Ishikawa (cell line): ENCODE results near the gene STRIP1.

Source experiments
- CEBPB ChIP-seq: IDR thresholded peaks from 2 replicates; pipeline ENCODE4 v1.6.1; 2012
- CREB1 ChIP-seq: IDR thresholded peaks from 2 replicates; pipeline ENCODE4 v1.6.1; 2012; ENCODE audit warnings: low read depth
- EP300 ChIP-seq: IDR thresholded peaks from 2 replicates; pipeline ENCODE4 v1.6.1; 2012; ENCODE audit warnings: borderline replicate concordance
- NFIC ChIP-seq: IDR thresholded peaks from 2 replicates; pipeline ENCODE4 v1.6.1; 2012
- RAD21 ChIP-seq: IDR thresholded peaks from 2 replicates; pipeline ENCODE4 v1.6.1; 2012; ENCODE audit warnings: low read depth
- TCF12 ChIP-seq: IDR thresholded peaks from 2 replicates; pipeline ENCODE4 v1.6.1; 2012; ENCODE audit warnings: low read depth
- YY1 ChIP-seq: IDR thresholded peaks from 2 replicates; pipeline ENCODE4 v1.6.1; 2012; ENCODE audit warnings: low read depth
- ZBTB7A ChIP-seq: IDR thresholded peaks from 2 replicates; pipeline ENCODE4 v1.6.1; 2012; ENCODE audit warnings: low read depth
- TF ChIP-seq, protein P1 (sequence below): IDR thresholded peaks from 2 replicates; pipeline ENCODE4 v1.6.1; 2012
- TF ChIP-seq, protein P2 (sequence below): IDR thresholded peaks from 2 replicates; pipeline ENCODE4 v1.6.1; 2012

DNA sequence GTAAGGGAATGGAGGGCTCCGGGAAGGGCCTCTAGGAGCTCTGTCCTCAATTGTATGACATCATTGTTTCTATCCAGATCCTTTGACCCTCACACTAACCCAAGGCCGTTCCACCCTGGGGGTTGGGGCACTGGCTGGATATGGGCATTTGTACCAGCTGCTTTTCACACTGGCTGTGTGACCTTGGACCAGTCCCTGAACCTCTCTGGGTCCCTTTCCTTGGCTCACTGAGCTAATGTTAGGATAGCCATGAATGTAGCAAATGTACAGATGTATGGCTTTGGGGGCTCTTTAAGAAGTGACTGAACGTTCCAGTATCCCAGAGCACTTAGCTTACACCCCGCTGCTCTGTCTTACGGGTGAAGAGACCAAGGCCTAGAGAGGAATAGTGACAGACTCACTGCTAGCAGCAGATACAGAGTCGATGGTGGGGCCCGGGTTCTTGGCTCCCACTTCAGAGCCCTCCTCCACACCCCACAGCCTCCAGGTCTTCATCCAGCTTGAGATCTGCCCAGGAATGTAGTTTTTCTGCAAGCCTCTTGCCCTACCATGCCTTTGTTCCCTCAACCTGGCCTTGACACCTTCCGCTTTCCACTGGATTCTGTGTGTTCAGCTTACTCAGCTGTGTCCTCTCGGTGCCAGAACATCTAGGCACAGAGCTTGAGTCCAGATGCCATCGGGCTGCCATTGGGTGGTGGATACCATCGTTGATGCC lies 63.2 kb downstream of the STRIP1 start:
- no peak for TF ChIP-seq NFIC
- TF ChIP-seq, protein P1, sequence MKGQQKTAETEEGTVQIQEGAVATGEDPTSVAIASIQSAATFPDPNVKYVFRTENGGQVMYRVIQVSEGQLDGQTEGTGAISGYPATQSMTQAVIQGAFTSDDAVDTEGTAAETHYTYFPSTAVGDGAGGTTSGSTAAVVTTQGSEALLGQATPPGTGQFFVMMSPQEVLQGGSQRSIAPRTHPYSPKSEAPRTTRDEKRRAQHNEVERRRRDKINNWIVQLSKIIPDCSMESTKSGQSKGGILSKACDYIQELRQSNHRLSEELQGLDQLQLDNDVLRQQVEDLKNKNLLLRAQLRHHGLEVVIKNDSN: no peak
- no peak for TF ChIP-seq RAD21
- no peak for TF ChIP-seq TCF12
- no peak for TF ChIP-seq CREB1
- TF ChIP-seq ZBTB7A: no peak
- TF ChIP-seq EP300: no peak
- no peak for TF ChIP-seq CEBPB
- TF ChIP-seq YY1: no peak
- TF ChIP-seq, protein P2, sequence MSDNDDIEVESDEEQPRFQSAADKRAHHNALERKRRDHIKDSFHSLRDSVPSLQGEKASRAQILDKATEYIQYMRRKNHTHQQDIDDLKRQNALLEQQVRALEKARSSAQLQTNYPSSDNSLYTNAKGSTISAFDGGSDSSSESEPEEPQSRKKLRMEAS: no peak
